NB4 (cell line): Measurements from ENCODE around the gene SLC30A4.

ENCODE experiments used
- CTCF ChIP-seq: IDR thresholded peaks from one replicate; pipeline ENCODE4 v1.5.1; 2012; ENCODE audit warnings: low read depth, low read length
- MAX ChIP-seq: IDR thresholded peaks from 2 replicates; pipeline ENCODE4 v1.6.1; 2011; ENCODE audit warnings: low read depth, low read length
- MYC ChIP-seq: IDR thresholded peaks from 2 replicates; pipeline ENCODE4 v1.6.1; 2011; ENCODE audit warnings: low read depth, low read length
- POLR2A ChIP-seq: IDR thresholded peaks from 2 replicates; pipeline ENCODE4 v1.6.1; 2011; ENCODE audit warnings: mild to moderate bottlenecking; ENCODE audit not compliant: insufficient read length; ENCODE audit errors: extremely low read depth

DNA sequence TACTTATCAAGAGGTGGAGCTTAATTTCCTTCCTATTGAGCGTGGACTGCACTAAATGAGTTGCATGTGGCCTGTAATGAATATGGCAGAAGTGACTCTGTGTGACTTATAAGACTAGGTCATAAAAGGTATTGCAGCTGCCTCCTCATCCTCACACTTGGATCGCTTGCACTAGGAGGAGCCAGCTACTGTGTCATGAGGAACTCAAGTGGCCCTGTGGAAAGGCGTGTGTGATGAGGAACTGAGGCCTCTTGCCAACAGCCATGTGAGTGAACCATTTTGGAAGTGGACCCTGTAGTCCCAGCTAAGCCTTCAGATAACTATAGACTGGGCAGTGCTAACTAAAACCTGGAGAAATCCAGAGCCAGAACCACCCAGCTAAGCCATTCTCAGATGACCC, 7.1 kb upstream of the SLC30A4 start:
- TF ChIP-seq CTCF = no peak
- no peak for TF ChIP-seq POLR2A
- TF ChIP-seq MAX = no peak
- TF ChIP-seq MYC = no peak
